SK-N-SH treated with all-trans-retinoic acid at 6 μM for 48 hours (cell line): ENCODE measurements around the gene SH3D19.
"Not testable (repeated sequence)": the region's sequence is repeated elsewhere in the genome, so short reads cannot be mapped to it uniquely, and the experiment has no call there.

Experiments
- ATAC-seq: fragments of 200-7000 bp; cut with Tn5 transposase; 3 replicates; pipeline ENCODE4 v1.9.1; 2020; ENCODE audit warnings: mild to moderate bottlenecking, moderate library complexity
- ARNTL ChIP-seq: fragments of 450-650 bp; formaldehyde crosslinking; IDR thresholded peaks from 2 replicates; pipeline ENCODE4 v1.5.0; 2020; ENCODE audit warnings: low read depth, mild to moderate bottlenecking, moderate library complexity, borderline replicate concordance
- BACH2 ChIP-seq: fragments of 250-450 bp; sonication (Bioruptor Pico); IDR thresholded peaks from 2 replicates; pipeline ENCODE4 v1.9.0; 2021; ENCODE audit warnings: mild to moderate bottlenecking, borderline replicate concordance
- CSDC2 ChIP-seq: fragments of 250-450 bp; sonication (Bioruptor Pico); IDR thresholded peaks from 2 replicates; pipeline ENCODE4 v1.5.0; 2020; ENCODE audit warnings: mild to moderate bottlenecking, moderate library complexity
- CSRNP3 ChIP-seq: fragments of 250-450 bp; sonication (Bioruptor Pico); IDR thresholded peaks from 2 replicates; pipeline ENCODE4 v1.5.1; 2021; ENCODE audit warnings: mild to moderate bottlenecking, moderate library complexity
- ESRRG ChIP-seq: fragments of 250-450 bp; sonication (Bioruptor Pico); IDR thresholded peaks from 2 replicates; pipeline ENCODE4 v1.6.1; 2021; ENCODE audit warnings: mild to moderate bottlenecking
- GLIS3 ChIP-seq: fragments of 250-450 bp; sonication (Bioruptor Pico); IDR thresholded peaks from 2 replicates; pipeline ENCODE4 v1.5.0; 2020; ENCODE audit warnings: mild to moderate bottlenecking, moderate library complexity
- ISL1 ChIP-seq: fragments of 250-450 bp; sonication (Bioruptor Pico); IDR thresholded peaks from 2 replicates; pipeline ENCODE4 v2.1.2; 2022; ENCODE audit warnings: mild to moderate bottlenecking, moderate library complexity
- OSR1 ChIP-seq: fragments of 250-450 bp; sonication (Bioruptor Pico); IDR thresholded peaks from 2 replicates; pipeline ENCODE4 v1.8.0; 2022; ENCODE audit warnings: moderate library complexity, mild to moderate bottlenecking, inconsistent platforms
- PATZ1 ChIP-seq: fragments of 250-450 bp; sonication (Bioruptor Pico); IDR thresholded peaks from 2 replicates; pipeline ENCODE4 v1.8.0; 2020; ENCODE audit warnings: mild to moderate bottlenecking, moderate library complexity, borderline replicate concordance
- POU6F1 ChIP-seq: fragments of 250-450 bp; sonication (Bioruptor Pico); IDR thresholded peaks from 2 replicates; pipeline ENCODE4 v1.8.0; 2021; ENCODE audit warnings: low read depth, mild to moderate bottlenecking, moderate library complexity, borderline replicate concordance
- RARB ChIP-seq: fragments of 250-450 bp; sonication (Bioruptor Pico); IDR thresholded peaks from 2 replicates; pipeline ENCODE4 v1.8.0; 2021; ENCODE audit warnings: mild to moderate bottlenecking, moderate library complexity
- SNAI2 ChIP-seq: fragments of 250-450 bp; sonication (Bioruptor Pico); IDR thresholded peaks from 2 replicates; pipeline ENCODE4 v1.5.0; 2020; ENCODE audit warnings: mild to moderate bottlenecking, moderate library complexity
- TCF4 ChIP-seq: fragments of 250-450 bp; sonication (Bioruptor Pico); IDR thresholded peaks from 2 replicates; pipeline ENCODE4 v1.8.0; 2021; ENCODE audit warnings: mild to moderate bottlenecking, moderate library complexity, borderline replicate concordance
- TOX ChIP-seq: fragments of 250-450 bp; sonication (Bioruptor Pico); IDR thresholded peaks from 2 replicates; pipeline ENCODE4 v1.8.0; 2021; ENCODE audit warnings: mild to moderate bottlenecking, moderate library complexity, borderline replicate concordance
- TSHZ2 ChIP-seq: fragments of 250-450 bp; sonication (Bioruptor Pico); IDR thresholded peaks from 2 replicates; pipeline ENCODE4 v1.5.0; 2020; ENCODE audit warnings: mild to moderate bottlenecking, moderate library complexity
- ZFP3 ChIP-seq: fragments of 250-450 bp; sonication (Bioruptor Pico); IDR thresholded peaks from 2 replicates; pipeline ENCODE4 v1.5.0; 2020; ENCODE audit warnings: mild to moderate bottlenecking, moderate library complexity
- ZFP30 ChIP-seq: fragments of 450-650 bp; formaldehyde crosslinking; IDR thresholded peaks from 2 replicates; pipeline ENCODE4 v1.5.0; 2022; ENCODE audit warnings: mild to moderate bottlenecking, moderate library complexity
- ZNF565 ChIP-seq: fragments of 450-650 bp; formaldehyde crosslinking; conservative IDR thresholded peaks from 2 replicates; pipeline ENCODE4 v1.5.0; 2020; ENCODE audit warnings: low read depth, mild to moderate bottlenecking, moderate library complexity
- ZNF70 ChIP-seq: fragments of 450-650 bp; formaldehyde crosslinking; IDR thresholded peaks from 2 replicates; pipeline ENCODE4 v1.5.0; 2020; ENCODE audit warnings: mild to moderate bottlenecking, moderate library complexity
- ZNF8 ChIP-seq: fragments of 450-650 bp; formaldehyde crosslinking; IDR thresholded peaks from 2 replicates; pipeline ENCODE4 v1.5.0; 2020; ENCODE audit warnings: mild to moderate bottlenecking, moderate library complexity

SH3D19 gene

GRCh38 chr4:151259752-151260151, 65.7 kb downstream of the SH3D19 start:
- no peak for ATAC-seq
- no peak for TF ChIP-seq OSR1 (CRISPR knock-in tag)
- no peak for TF ChIP-seq POU6F1 (CRISPR knock-in tag)
- TF ChIP-seq CSDC2, result no peak

- TF ChIP-seq RARB (CRISPR knock-in tag), result no peak
- TF ChIP-seq ESRRG (CRISPR knock-in tag), result no peak
- TF ChIP-seq ZFP3, result no peak
- no peak for TF ChIP-seq GLIS3 (CRISPR knock-in tag)
- TF ChIP-seq TSHZ2, result no peak
- no peak for TF ChIP-seq ARNTL (CRISPR knock-in tag)
- TF ChIP-seq TOX (CRISPR knock-in tag), result no peak
- no peak for TF ChIP-seq ISL1 (CRISPR knock-in tag)
- TF ChIP-seq TCF4 (CRISPR knock-in tag), result no peak
- TF ChIP-seq OSR1 (CRISPR knock-in tag), result no peak
- TF ChIP-seq SNAI2, result no peak
- TF ChIP-seq PATZ1 (CRISPR knock-in tag), result no peak
- TF ChIP-seq ZNF8 (CRISPR knock-in tag), result no peak
- no peak for TF ChIP-seq CSDC2
- no peak for TF ChIP-seq ZNF70 (CRISPR knock-in tag)
- no peak for TF ChIP-seq ZNF565
- no peak for TF ChIP-seq BACH2 (CRISPR knock-in tag)
- no peak for TF ChIP-seq ZFP30 (CRISPR knock-in tag)
- no peak for TF ChIP-seq CSRNP3 (CRISPR knock-in tag)
- ATAC-seq, result no peak
Measured at GRCh38 chr4:151257704-151258103, 67.7 kb downstream of the SH3D19 start.

- no peak for TF ChIP-seq OSR1 (CRISPR knock-in tag)
- no peak for TF ChIP-seq POU6F1 (CRISPR knock-in tag)
- TF ChIP-seq CSRNP3 (CRISPR knock-in tag), result no peak
- ATAC-seq, result no peak
Measured at GRCh38 chr4:151256134-151256533, 69.3 kb downstream of the SH3D19 start.

- ATAC-seq, result not testable (repeated sequence)
Measured at GRCh38 chr4:151255680-151256079, 69.7 kb downstream of the SH3D19 start.

GRCh38 chr4:151255226-151255625, 70.2 kb downstream of the SH3D19 start:
- not testable (repeated sequence) for ATAC-seq
